K562 (cell line): ENCODE data around the gene TIPARP.

Experiments used
- HDAC6 ChIP-seq: IDR thresholded peaks from 2 replicates; pipeline ENCODE4 v1.6.1; 2012; ENCODE audit warnings: low read depth, mild to moderate bottlenecking, control low read depth, inconsistent platforms, low read length, moderate library complexity
- MXI1 ChIP-seq: IDR thresholded peaks from 2 replicates; pipeline ENCODE4 v1.6.1; 2011; ENCODE audit warnings: low read depth, mild to moderate bottlenecking, improper control_type of control experiment, low read length
- PHF20 ChIP-seq: fragments of 450-650 bp; IDR thresholded peaks from 2 replicates; pipeline ENCODE4 v1.6.1; 2018; ENCODE audit not compliant: partially characterized antibody
- POLR2A ChIP-seq: fragments of 450-650 bp; conservative IDR thresholded peaks from 2 replicates; pipeline ENCODE4 v1.6.1; 2016
- TF ChIP-seq, protein P1 (sequence below): fragments of 450-650 bp; IDR thresholded peaks from 2 replicates; pipeline ENCODE4 v1.6.1; 2016; ENCODE audit warnings: antibody characterized with exemption

DNA sequence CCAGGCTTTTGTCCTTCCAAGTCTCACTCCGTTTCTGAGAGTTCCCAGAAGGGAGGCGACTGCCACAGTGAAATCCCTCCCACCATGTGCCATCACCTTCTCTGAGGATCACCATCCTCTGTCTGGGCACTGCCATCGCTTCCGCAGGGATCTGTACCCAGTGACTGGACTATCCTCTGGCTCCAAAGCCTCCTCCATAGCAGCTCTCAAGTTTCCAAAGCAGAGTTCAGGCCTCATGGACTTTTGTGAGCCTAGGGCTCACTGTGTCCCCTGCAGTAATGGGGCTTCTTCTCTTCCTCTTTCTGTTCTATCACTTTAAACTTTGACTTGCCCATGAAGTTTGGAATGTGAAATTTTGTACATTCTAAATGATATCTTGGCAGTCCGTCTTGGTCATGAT lies 63.9 kb downstream of the TIPARP start:
- TF ChIP-seq PHF20 (no peak), HDAC6 (no peak), MXI1 (no peak), POLR2A (no peak)
- TF ChIP-seq, protein P1, sequence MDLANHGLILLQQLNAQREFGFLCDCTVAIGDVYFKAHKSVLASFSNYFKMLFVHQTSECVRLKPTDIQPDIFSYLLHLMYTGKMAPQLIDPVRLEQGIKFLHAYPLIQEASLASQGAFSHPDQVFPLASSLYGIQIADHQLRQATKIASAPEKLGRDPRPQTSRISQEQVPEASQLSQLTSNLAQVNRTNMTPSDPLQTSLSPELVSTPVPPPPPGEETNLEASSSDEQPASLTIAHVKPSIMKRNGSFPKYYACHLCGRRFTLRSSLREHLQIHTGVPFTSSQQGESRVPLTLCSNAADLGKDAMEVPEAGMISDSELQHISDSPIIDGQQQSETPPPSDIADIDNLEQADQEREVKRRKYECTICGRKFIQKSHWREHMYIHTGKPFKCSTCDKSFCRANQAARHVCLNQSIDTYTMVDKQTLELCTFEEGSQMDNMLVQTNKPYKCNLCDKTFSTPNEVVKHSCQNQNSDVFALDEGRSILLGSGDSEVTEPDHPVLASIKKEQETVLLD = no peak
